SIG-M5 (cell line): ENCODE measurements around the gene BAG5.
"Not testable (repeated sequence)": the region's sequence is repeated elsewhere in the genome, so short reads cannot be mapped to it uniquely, and the experiment has no call there.

ENCODE experiments used
- DNase-seq: peaks from one replicate; lab custom pipeline; 2025; lab: John Stamatoyannopoulos, UW

Gene BAG5

GRCh38 chr14:103534576-103535061 is 27.8 kb downstream of the BAG5 start:
- no peak for DNase-seq

DNA sequence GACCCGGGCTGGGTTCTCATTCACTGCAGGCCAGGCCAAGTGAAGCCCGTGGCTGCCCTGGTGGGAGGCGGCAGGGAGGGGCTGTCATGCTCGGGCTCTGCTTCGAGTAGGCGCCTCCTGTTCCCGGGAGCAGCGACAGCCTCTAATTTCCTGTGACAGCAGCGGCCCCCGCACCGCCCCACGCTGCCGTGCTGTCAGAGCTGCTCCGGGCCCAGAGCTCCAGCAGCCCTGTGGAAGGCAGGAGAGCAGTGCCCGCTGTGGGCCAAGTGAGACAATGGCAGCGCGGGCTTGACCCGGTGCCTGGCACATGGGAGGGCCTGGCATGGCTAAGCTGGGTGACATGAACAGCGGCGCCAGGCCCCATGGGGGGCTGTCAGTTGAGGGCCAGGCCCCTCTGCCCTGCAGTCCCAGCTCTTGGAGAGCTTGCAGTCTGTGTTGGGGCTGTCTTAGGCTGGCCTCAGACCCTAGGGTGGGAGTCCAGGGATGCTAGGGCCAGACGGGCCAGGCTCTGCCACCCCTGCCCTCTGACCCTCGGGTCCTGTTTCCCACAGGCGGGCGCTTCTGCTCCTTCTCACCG is 28.4 kb downstream of the BAG5 start:
- no peak for DNase-seq

DNA sequence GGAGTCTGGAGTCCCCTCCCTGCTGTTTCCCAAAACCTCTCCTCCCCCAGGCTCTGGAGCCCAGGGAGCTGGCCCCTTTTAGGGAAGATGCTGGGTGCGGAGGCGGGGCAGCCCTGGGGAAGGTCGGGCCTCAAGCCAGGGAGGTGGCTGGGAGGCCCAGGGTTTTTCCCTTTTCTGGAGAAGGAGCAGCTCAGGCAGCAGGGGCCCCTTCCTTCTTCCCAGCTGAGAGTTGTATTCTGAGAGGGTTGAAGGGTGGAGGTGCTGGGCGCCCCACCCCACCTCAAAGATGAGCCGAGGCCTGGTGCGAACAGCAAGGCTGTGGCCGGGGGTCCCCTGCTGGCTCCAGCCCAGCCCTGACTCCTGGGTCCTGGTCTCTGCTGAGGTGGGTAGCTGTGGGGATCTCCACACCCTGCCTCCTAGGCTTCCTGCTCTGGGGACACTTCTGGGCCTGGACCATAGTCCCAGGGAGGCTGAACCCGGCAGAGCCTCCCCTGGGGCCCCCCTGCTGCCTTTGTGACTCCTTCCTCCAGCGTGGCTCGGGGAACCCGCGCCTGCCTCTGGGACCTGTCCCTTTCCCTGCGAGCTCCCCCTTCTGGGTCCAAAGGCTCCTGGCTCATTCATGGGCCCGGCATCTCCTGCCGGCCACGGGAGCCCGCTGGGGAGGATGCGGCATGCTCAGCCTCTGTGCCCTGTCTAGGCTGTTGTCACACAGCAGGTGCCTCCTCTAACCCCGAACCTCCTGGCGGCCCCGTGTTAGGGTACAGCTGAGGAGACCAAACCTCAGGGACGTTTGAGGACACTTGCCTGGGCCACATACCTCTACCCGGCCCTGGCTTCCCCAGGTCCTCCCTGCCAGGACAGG is 29.1 kb downstream of the BAG5 start:
- DNase-seq = no peak

DNA sequence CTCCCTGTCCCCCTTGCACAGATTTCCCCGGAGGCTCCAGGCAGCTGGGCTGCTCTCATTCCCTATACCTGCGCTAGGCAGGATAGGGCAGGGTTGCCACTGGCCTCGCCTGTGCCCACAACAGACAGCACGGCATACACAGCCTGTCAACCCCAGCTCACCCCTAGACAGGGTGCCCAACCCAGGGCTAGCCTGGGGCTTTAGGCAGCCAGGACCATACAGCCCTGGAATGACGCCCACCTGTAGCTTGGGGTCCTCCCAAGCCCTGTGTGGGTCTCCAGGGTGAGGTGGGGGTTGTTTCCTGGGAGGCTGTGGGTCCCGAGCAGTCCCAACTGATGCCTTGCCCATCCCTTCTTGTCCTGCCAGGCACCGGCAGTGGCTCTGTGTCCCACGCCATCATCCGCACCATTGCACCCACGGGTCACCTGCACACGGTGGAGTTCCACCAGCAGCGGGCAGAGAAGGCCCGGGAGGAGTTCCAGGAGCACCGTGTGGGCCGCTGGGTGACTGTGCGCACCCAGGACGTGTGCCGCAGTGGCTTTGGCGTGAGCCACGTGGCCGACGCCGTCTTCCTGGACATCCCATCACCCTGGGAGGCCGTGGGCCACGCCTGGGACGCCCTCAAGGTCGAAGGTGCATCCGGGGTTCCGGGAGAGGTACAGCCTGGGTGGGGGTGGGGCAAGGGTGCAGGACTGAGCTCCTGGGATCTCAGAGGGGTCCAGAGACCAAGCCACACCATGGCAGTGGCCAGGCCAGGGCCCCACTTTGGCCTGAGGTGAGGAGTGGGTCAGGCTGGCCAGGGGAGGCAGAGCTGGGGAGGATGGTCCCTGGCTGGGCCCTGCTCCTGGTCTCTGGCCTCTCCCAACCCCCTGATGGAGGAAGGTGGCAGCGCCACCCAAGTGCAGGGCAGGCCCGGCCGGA is 30.0 kb downstream of the BAG5 start:
- no peak for DNase-seq

DNA sequence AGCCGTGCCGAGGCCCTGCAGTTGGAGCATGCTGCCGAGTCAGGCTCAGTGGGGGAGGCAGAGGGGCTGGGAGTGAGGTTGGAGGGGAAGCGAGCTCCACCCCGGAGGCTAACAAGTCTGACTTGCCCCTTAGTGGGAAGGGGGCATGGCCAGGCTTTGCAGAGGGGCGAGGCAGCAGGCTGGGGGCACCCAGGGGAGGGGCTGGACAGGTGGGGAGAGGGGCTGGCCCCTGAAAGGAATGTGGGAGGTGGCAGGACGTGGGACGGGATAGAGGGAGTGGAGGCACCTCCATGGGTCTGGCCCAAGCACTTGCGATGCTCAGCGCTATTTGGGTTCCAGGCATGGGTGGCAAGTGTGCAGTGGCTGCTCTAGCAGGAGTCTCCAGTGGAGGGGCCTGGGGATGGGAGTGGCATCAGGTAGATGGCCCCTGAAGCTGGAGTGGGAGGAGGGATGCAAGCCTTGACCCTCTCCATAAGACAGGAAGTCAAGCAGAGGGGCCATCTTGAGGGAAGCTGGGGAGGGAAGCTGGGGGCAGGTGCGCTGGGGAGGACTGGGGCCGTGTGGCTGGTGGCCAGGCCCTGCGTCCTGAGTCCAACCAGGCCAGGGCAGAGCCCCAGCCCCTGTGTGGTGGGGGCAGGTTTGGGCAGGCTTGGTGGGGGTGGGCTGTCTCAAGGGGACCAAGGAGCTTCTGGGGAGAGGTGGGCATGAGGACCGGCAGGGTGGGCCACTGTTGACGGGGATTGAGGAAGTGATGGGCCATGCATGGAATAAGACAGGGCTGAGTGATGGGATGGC is 30.8 kb downstream of the BAG5 start:
- DNase-seq = no peak

DNA sequence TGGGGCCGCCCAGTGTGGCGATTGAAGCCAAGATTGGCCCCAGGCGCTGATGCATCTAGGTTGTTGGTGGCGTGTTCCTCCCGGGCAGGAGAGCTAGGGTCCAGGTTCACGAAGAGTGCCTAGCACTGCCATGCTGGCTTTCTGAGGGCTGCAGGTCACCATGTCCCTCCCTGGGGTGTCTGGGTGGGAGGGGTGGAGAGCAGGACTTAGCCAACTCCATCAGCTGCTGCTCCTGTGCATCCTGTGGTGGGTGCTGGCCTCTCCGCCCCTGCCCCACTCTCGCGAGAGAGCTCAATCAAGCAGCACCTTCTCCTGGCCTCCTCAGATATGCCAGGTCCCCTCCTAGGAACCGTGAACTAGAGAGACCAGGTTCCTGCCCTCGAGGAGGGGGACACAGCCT is 31.6 kb downstream of the BAG5 start:
- DNase-seq = no peak

DNA sequence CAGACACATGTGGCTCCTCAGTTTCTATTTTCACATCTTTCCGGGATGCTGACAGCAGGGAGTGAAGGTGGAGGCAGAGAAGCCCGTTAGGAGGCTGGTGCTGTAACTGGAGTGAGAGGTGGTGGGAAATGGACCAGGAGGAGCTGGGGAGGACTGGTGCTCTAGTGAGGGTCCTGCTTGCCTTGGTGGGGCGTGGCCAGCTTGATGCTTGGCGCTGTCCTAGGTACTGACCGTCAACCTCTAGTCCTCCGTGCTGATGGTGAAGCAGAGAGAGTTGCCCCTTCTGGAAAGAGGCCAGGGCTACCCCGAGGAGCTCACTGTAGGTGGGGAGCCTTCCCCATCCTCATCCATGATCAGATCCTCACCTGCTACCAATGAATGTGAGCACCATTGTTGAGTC is 32.1 kb downstream of the BAG5 start:
- DNase-seq = no peak

DNA sequence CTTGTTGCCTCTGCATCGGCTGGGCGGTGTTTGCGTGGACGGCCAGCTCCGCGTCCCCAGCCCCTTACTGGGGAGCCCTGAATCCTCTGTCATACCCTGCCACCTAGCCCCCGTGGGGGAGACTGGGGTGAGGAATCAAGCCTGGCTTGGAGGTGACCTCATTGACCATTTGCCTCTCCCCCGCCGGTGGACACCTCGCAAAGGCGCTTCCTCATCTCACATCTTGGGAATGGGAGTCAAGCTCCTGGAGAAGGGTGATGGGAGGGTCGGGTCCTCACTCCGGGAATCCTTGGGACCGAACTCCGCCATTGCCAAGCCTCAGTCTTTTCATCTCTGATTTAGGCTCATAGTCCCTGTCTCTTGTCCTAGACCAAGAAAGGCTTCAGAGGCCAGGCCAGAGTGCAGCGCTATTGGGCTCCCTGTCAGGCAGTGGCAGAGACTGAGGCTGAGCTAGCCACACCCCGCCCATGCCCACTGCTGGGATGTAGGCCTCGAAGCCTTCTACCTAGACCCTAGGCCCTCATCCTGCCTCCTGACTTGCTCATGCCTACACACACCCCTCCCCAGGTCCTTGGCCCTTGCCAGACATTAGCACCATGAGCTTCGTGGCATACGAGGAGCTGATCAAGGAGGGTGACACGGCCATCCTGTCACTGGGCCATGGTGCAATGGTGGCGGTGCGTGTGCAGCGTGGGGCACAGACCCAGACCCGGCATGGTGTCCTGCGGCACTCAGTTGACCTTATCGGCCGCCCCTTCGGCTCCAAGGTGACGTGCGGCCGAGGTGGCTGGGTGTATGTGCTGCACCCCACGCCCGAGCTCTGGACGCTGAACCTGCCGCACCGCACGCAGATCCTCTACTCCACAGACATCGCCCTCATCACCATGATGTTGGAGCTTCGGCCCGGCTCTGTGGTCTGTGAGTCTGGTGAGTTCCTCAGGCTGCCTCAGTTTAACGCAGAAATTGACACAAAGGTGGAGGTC is 32.8 kb downstream of the BAG5 start:
- no peak for DNase-seq

- no peak for DNase-seq
Measured at GRCh38 chr14:103528587-103529382, 33.7 kb downstream of the BAG5 start, which contains the start of gene TRMT61A. TRMT61A (plus strand) TSS chr14:103529196; CDS start chr14:103529979, 783 bp downstream.

- no peak for DNase-seq
Measured at GRCh38 chr14:103528146-103528586, 34.3 kb downstream of the BAG5 start.

GRCh38 chr14:103527408-103528145 is 34.9 kb downstream of the BAG5 start:
- DNase-seq = no peak

- no peak for DNase-seq
Measured at GRCh38 chr14:103526914-103527248, 35.6 kb downstream of the BAG5 start.

DNA sequence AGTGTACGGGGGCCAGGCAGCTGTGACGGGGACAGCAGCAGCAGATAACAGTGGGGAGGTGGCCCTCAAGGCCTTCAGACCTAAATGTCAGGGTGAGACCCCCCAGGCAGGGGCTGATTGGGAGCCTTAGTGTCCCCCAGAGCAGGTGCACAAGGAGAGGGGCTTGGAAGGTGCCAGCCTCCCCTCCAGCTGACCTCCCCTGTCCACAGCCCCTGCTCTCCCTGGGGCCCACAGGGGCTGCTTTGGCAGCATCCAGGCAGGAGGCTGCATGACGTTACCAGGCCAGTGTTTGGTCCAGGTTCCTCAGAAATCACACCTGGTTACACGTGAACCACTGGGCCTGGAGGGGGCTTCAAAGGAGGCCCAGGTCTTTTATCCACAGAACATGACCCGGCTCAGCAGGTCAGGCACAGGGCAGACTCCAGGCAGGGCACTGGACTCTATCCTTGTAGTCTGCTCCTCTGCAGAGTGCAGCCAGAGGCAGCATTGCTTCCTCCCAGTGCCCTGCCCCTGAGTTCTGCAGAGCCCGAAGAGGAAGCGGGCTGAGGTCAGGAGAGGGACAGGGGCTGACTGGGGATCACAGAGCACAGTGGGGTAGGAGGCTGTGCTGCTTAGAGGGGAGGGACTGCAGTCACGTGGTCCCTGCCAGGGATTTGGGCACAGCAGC is 36.1 kb downstream of the BAG5 start:
- DNase-seq = no peak

- not testable (repeated sequence) for DNase-seq
Measured at GRCh38 chr14:103525430-103526246, 36.8 kb downstream of the BAG5 start.

DNA sequence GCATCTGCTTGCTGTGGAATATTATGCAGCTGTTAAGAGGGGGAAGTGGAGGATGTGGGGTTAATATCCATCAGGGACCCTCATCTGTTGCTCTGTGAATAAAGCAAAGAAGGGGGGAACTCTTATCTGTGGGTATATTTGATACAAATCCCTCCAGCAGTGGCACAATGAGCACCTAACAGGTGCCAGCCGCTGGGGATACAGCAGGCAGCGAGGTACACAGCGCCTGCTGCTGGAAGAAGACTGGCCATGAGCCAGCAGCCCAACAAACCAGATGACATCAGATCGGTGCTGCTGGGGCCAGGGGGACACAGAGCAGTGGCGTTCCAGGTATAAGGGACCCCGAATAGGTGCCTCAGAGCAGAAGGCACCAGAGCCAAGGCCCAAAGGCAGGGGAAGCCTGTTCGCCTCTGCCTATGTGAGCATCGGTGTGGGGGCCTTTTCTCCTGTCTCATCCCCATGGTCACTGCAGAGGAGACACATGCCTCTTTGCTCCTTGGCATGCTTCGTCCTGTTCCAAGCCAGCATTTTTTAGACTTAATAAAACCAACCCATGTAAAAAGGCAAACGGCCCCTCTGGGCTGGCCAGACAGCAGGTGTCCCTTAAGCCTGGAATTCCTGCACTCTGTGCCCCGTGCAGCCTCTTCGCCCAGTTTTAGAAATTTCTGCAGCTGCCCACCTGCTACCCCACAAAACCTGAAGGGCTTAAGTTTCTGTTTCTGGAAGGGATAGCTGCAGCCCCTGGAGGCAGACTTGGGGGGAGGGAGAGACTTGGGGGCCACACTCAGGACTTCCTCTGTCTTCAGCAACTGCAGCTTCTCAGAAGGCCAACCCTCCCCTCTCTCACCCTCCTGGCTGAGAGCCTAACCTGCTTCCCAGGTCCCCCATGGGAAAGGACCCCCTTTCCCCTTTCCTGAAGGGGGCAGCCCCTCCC is 38.2 kb downstream of the BAG5 start:
- DNase-seq = no peak

DNA sequence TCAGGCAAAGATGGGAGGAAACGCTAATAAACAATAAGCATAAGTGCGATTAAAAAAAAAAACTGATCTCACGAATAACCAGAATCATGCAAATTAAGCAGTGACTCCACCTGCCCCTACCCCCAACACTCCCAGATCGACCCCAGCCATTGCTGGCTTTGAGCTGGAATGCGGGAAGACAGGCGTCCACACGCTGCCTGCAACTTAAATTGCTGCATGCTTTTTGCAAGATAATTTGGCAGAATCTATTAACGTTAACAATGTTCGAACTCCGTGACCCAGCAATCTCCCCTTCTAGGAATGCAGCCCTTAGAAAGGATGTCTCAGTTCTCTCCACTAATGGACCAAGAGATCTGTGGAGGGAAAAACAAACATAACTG is 38.9 kb downstream of the BAG5 start:
- DNase-seq = no peak
